Stimulated activated naive CD4-positive, alpha-beta T cell treated with Interleukin-2 at 50 U/mL for 16 hours (primary cell): ENCODE data around the gene DPM3.
A peak's percentile ranks its signal among the peaks of the same experiment; 100 is the strongest.
"Not testable (repeated sequence)": the region's sequence is repeated elsewhere in the genome, so short reads cannot be mapped to it uniquely, and the experiment has no call there.

Experiments
- DNase-seq: peaks from one replicate; lab custom pipeline; 2025; lab: John Stamatoyannopoulos, UW

DPM3 gene

DNA sequence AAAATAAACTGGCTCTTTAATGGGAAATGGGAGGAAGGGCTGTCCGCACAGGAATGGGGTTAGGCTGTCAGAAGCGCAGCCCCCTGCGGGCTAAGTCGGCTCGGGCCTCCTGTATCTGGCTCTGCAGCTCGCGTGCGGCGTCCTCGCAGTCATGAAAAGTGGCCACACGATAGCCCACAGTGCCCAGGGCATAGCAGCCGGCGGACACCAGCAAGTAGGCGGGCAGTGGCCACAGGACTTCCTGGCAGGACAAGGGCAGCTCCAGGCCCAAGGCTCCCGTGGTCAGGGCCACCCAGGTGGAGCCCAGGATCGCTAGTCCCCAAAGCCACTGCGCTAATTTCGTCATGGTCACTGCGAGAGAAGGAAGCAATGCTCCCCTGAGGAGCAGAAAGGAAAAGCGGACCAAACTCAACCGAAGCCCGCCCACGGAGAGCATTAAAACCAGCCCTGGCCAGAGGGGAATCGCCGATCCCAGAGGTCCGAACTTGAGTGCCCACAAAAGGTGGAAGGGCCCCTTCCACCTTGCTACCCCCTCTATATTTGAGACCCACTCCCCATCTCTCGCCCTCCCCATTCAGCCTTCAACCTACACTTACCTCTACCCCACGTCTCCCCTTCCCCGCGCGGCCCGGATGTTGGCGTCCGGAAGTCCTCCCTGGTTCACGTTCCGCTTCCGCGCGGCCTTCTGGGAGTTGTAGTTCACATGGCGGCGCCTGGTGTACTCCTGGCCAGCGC is at the start of gene DPM3:
TSS of gene DPM3 (minus strand) at position 637 of the 735 bp plus-strand sequence. CDS start at position 346, 291 bp downstream.
- DNase-seq = peak; percentile 90

- DNase-seq = not testable (repeated sequence)
Observed at GRCh38 chr1:155189926-155190325, 49.6 kb upstream of the DPM3 start.

DNA sequence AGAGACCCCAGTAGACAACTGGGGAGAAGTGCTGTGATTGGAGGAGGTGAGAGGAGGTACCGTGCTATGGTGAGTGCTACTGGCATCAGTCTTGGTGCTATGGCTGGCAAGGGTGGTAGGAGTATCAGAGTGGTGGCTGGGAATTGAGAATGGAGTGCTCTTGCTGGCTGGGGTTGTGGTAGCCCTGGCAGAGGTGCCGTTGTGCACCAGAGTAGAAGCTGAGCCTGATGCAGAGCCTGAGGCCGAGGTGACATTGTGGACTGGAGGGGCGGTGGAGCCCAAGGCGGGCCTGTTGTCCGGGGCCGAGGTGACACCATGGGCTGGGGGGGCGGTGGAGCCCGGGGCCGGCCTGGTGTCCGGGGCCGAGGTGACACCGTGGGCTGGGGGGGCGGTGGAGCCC is 47.9 kb upstream of the DPM3 start:
- DNase-seq = no peak

DNA sequence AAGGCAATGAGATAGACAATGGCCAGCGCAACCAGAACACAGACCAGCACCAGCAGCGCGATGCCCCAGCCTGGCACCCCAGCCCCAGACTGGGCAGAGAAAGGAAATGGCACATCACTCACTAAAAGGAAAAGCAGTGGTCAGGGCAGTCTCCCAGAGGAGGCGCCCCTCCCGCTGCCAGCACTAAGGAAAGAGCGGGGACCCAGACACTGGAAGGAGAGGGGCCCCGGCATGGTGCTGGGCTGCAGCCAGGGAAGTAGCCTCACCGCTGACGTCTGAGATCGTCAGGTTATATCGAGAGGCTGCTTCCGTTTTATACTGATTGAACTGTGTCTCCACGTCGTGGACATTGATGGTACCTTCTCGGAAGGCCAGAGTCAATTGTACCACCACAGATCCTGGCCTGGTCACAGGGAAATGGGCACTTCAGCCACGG is 47.1 kb upstream of the DPM3 start:
- no peak for DNase-seq

DNA sequence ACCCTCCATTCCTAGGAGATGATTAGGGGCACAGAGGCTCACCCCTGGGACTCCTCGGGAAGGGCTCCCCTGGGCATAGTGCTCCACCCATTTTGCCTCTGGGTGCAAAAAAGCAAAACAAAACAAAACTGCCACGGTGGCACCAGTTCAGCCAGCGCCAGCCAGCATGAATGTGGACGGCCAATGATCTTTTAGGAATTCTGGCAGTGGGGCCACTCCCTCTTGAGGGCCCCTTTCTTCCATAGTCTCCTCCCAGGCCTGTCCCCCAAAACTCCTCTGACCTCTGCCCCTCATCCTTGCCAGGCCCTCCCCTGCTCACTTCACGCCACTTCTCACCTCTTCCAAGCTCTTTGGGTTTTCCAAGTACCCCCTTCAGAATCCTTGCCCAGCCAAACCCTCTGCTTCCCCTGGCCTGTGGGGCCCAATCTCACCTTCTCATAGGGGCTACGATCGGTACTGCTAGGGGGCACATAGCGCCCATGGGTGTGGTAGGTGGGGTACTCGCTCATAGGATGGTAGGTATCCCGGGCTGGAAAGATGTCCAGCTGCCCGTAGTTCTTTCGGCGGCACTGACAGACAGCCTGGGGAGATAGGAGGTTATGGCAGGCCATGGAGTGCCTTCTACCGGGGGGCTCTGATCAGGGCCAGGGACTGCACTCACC is 46.6 kb upstream of the DPM3 start:
- DNase-seq = no peak

- DNase-seq = no peak
Observed at GRCh38 chr1:155186067-155186793, 45.9 kb upstream of the DPM3 start.

GRCh38 chr1:155185783-155186066 is 45.4 kb upstream of the DPM3 start:
- DNase-seq = no peak

GRCh38 chr1:155184835-155185782 is 44.8 kb upstream of the DPM3 start:
- no peak for DNase-seq

- DNase-seq = no peak
Observed at GRCh38 chr1:155184351-155184811, 44.0 kb upstream of the DPM3 start.

DNA sequence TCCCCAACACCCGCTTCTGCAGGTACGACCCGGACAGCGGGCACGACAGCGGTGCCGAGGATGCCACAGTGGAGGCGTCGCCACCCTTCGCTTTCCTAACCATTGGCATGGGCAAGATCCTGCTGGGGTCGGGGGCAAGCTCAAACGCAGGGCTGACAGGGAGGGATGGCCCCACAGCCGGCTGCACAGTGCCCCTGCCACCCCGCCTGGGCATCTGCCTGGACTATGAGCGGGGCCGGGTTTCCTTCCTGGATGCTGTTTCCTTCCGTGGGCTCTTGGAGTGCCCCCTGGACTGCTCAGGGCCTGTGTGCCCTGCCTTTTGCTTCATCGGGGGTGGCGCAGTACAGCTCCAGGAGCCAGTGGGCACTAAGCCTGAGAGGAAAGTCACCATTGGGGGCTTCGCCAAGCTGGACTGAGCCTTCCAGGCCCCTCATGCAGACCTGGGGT is 43.5 kb upstream of the DPM3 start:
- no peak for DNase-seq

DNA sequence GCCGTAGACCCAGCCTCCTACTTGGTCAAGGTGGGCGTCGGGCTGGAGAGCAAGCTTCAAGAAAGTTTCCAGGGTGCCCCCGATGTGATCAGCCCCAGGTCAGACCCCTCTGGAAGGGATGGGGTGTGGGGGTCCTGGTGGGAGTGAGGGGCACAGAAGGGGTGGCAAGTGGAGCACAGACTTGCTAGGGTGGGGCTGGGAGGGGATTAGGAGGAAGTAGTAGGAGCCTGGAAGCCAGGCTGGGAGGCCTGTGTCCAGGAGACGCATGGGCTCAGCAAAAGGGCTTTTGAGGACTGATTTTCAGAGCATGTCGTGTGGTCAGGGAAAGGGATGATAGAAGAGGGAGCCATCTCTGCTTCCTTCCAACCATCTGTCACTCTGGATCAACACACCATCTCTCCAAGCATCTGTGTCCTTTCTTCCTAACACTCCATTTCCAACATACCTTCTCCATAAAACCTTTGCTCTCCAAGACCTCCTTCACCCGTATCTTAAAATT is 41.8 kb upstream of the DPM3 start:
- no peak for DNase-seq

DNA sequence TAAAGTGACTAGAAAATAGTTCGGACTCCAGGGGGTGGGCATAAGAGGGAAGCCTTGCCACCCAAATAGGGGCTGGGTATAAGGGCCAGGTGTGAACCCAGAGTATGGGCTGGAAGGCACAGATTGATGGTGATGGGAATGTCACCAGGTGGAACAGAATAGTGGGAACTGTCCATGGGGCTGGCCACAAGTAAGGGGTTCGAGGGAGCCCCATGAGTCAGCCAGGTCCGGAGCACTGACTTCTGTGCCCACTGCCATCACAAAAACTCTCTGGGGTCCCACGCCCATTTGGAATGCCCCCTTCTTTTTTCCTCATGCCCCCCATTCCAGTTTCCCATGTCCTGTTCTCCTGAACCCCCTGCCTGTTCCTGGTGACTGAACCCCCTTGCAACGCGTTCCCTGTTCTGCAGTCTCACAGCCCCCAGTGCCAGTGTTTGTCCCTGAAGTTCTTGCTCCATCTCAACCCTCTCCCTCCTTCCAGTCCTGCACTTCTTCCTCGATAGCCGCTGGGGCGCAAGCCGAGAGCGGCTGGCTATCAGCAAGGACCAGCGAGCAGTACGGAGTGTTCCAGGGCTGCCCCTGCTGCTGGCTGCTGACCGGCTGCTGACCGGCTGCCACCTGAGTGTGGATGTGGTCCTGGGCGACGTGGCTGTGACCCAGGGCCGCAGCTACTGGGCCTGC is 41.2 kb upstream of the DPM3 start:
- DNase-seq = no peak

DNA sequence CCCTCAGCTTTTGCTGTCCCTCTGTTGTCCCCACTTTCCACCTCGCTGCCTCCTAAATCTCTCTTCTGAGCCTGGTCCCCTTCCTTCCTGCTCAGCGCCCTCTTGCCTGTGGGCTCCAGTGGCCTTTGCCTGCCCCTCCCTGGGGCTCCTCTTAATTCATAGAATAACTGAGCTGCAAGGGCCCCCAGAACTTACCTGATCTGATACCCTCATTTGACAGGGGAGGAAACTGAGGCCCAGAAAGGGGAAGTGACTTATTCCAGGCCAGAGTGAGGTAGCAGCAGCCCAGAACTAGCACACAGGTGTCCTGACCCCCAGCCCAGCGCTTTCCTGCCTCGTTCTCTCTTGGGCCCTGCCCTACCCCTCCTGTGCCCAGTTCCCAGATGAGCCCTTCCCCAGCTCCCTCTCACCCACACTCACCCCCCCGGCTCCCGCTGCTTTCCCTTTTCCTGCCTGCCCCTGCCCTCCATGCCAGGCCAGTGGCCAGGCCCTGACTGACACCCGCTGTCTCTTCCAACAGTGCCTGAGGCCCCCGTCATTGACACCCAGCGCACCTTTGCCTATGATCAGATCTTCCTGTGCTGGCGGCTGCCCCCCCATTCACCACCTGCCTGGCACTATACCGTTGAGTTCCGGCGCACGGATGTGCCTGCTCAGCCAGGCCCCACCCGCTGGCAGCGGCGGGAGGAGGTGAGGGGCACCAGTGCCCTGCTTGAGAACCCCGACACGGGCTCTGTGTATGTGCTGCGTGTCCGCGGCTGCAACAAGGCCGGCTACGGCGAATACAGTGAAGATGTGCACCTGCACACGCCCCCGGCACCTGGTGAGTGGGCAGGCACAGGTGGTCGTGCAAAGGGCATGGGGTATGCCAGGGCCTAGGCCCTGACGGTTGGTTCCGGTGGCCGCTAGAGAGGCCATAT is 39.0 kb upstream of the DPM3 start:
- no peak for DNase-seq

DNA sequence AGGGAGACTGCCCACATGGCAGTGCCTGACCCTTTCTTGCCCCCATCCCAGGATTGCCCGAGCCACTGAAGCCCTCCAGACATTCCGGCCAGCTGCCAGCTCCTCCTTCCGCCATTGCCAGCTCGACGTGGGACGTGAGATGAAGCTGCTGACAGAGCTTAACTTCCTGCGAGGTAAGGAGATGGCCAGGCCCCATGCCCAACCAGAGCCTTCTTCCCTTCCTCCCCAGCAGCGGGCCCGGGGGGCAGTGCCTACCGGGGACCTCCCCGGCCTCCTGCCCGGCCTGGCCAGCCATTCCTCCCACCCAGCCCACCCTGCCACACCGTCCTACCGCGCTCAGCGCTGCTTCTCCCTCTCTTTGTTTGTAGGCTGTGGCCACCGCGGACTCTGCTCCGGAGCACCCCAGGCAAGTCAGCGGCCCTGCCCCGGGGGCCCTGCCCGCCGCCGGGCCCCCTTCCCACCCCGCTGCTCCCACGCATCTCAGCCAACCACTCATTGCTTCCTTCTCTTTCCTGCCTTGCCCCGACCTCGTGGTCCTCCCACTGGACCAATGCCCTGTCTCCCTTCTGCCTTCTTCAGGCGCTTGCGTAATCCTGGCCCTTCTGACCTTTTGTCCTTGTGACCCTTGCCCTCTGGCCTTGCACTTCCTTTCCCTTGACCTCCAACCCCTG is 38.2 kb upstream of the DPM3 start:
- DNase-seq = no peak

DNA sequence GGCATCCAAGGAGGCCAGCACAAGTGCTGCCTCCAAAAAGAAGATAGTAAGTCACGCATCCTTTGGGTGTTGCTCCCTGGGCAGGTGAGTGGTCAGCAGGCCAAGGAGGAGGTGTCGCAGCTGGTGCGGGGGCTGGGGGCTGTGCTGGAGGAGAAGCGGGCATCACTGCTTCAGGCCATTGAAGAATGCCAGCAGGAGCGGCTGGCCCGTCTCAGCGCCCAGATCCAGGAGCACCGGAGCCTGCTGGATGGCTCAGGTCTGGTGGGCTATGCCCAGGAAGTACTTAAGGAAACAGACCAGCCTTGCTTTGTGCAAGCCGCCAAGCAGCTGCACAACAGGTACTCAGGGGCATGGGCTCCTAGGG is 37.6 kb upstream of the DPM3 start:
- DNase-seq = no peak

- DNase-seq = no peak
Observed at GRCh38 chr1:155177192-155177917, 37.0 kb upstream of the DPM3 start.

GRCh38 chr1:155176544-155177071 is 36.3 kb upstream of the DPM3 start:
- DNase-seq = peak; percentile 79

- no peak for DNase-seq
Observed at GRCh38 chr1:155175927-155176371, 35.6 kb upstream of the DPM3 start.
